NCI-H1436 (cell line): ENCODE results near the gene TCF7L2.

Source experiments
- DNase-seq: peaks from one replicate; lab custom pipeline; 2025; lab: John Stamatoyannopoulos, UW

TCF7L2 gene

DNA sequence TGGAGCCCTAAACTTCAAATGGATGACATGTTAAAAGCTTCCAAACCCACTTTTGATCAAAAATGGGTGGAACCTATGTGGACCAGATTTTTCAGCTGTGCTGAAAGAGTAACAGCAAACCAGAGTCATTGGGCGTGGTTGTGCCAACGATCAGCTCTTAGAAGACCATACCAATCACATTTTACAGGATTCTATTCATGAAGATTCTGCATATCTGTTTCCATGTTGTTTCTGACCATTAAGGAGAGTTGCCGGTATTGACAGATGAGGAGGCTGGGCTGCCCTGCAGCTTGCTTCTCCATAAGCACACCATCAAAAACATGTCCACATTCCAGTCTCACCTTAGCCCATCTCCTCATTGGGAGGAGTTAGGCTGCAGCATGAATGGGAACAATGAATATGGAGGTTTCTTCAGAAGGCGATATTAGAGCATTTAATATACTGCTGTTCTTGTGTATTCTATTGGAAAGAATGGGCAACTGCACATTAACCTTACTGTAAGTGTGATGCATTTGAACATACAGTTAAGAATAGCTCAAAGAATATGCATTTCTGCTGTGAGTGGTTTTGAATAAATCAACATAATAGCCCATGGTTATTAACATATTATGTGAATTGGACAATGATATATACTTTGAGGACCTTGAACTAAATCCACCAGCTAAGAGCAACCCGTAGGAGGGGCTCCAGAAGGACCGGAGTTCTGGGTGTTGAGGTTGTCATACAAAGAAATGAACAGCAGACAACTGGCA is 116.7 kb downstream of the TCF7L2 start:
- no peak for DNase-seq

DNA sequence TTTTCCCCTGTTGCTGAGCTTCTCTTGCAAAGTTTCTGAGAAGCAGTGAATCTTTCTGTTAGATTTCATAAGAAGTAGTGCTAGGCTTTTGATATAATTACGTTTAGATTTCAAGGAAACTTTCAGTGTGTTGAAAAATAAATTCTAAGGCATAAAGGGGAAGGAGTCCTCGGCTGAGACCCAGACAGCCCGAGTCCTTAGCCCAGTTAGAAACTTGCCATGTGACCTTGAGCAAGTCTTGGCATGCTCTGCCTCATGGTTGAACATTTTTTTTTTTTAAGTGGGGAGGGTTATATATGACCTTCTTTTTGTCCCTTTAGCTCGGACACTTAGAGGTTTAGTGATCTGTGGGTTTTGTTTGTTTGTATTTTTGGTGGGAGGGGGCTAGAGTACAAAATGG is 117.5 kb downstream of the TCF7L2 start:
- no peak for DNase-seq

DNA sequence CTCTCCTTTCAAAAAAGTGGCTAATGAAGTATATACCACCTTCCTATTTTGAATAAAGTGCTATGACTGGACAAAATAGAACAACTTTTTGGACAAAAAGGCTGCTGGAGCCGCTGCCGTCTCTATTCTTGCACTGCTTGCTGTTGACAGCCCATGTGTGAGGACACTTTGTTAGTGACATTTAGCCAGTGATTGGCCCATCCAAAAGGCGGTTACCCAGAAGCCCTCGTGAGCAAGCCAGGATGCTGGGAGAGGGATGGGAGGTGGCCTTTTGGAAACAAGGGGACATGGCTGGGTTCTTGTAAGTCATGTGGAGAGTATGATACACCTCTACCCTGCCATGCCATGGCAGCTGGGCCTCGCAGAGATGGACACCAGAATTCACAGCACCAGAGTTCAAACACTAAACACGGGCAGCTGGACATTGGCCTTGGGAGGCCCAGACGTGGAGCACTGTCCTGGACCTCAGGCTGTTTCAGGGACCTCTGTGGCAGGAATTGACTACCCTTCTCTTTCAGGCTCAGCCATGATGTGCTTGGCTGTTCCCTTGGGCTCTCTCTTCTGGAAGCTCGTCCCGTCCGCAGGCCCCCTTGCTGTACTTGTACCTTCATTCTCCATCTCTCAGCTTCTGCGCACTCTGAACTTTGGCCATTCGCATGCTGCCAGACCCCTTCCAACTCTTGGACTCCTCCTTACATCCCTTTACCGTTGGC is 118.3 kb downstream of the TCF7L2 start:
- DNase-seq, result no peak

DNA sequence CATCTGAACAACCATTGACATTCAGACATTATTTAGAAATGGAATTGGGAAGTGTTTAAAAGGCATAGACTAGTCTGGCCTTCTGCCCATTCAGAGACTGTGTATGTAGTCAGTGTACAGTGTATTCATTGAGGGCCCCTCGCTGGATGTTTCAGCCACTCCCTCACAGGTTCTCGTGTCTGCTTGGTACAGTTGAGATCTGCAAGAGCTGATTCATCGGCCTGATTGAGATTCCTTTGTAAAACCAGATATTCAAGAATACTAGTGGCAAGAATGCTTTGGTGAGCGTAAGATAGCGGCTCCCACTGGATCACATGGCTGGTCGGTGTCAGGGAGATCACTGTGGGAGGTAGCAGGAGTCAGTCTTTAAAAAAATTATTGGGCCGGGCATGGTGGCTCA is 119.5 kb downstream of the TCF7L2 start:
- DNase-seq, result no peak

DNA sequence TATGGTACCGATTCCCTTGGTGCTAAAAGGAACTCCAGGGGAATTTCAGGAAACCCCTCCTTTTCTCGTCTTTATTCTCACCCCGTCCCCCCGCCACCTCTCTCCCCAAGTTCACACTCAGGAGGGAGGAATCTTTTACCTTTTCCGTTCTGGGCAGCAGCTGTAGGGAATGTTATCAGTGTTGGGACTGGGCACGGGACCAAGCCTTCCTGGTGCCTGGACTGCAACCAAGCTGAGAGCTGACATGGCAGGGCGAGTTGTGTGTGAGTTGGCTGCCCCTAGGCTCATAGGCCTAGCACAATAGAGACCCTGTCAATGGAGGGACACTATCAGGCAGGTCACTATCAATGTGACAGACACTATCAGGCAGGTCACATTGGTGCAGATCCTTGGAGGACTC is 121.4 kb downstream of the TCF7L2 start:
- DNase-seq, result no peak

DNA sequence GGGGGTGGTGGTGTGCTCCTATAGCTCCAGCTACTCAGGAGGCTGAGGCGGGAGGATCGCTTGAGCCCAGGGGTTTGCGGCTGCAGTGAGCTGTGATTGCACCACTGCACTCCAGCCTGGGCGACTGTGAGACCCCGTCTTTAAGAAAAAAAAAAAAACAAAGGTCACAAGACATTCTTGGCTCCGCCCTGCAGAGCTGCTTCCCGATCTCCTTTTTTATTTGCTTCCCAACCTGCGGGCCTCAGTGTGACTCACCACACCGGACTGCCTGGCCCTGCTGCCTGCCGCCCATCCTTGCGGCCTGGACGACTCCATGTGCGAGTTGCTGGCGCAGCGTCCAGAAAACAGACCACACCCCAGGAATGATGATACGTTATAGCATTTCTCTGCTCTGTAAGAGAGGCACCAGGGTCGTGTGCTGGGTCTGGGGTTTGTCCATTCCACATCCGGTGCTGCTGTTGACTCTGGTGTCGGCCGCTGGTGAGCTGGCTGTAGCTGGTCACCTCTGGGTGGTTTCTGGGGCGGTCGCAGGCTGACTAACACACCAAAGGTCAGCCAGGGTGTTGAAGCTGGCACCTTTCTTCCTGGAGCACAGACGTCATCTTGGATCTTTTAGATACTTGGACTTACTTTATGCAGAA is 123.6 kb downstream of the TCF7L2 start:
- no peak for DNase-seq

DNA sequence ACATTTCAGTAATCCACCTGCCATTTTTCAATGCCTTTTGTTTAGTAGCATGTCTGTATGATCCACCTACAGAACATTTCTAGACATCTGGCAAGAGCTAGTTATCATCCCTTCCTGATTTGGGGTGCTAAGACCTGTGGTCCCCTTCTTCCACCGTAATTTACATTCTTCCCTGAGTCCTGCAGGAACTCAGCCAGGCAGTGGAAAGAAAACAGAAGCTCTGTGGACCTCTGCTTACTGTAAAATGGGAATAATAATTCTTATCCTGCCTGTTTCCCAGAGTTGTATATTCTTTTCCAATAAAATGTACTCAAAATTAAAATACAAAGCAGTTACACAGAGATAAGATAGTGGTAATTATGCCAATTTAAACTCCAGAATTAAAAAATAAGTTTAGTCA is 126.9 kb downstream of the TCF7L2 start:
- no peak for DNase-seq

DNA sequence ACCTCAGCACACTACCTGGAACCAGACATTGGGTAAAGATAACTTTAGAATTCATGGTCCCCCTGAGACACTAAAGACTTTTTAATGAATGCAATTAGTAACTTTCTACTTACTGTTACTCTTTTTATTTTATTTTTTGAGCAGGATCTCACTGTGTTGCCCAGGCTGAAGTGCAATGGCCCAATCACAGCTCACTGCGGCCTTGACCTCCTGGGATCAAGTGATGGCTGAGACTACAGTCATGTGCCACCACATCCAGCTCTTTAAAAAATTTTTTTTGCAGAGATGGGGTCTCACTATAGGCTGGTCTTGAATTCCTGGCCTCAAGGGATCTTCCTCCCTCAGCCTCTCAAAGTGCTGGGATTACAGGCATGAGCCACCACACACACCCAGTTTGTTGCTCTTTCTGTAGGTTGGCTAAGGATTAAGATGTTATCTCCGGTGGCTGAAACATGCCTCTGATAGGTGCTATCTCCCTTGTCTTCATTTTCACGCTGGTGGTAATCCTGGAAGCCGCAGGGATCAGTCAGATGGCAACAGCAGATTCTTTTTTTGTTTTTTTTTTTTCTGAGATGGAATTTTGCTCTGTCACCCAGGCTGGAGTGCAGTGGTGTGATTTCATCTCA is 128.3 kb downstream of the TCF7L2 start:
- no peak for DNase-seq

DNA sequence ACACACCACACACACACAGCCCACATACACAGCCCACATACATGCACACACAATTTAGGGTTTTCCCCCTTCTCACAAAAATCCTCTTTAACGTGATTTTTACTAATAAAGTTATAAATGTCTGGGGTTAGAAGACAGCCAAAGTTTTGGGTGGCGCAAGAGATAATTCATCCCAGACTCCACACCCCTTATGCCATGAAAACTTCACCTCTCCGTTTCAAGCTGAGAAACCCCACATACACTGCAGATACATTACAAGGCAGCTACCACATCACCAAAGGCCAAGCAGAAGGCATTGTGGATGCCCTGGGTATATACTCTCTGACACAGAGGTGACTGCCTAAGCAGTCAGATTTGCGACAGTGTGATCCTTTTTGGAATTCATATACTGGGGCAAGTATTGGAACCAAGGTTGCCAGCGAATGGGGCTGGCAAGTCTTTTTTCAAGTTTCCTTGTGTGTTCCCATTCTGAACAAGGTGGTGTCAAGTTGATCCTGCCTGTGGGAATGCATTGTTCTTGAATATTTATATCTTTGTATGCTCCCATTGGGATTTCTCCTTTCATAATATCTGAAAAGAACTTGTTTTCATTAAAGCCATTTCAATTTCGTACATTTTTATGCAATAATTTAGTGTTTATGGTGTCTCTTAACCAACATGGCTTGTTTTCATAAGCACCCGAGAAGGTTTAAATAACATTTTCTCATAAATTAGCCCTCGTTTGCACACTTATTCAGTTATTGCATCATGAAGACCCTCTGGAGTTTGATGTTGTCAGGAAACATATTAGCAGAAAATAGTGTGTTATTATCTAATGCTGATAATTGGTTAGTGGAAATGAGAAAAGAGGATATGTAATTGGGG is 130.2 kb downstream of the TCF7L2 start:
- DNase-seq, result no peak

DNA sequence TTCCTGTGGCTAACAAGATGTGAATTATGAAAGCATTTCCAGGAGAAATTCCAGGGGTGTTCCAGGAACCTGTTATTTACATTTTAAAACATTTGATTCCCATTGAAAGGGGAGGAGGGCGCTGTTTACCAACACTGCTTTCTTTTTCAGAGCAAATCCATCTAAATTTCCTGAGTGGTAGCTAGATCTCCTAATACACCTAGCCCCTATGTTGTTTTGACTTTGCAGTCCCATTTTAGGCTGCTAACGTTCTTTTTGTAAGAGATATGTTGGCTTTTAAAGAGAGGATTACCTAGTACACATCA is 130.8 kb downstream of the TCF7L2 start:
- no peak for DNase-seq

DNA sequence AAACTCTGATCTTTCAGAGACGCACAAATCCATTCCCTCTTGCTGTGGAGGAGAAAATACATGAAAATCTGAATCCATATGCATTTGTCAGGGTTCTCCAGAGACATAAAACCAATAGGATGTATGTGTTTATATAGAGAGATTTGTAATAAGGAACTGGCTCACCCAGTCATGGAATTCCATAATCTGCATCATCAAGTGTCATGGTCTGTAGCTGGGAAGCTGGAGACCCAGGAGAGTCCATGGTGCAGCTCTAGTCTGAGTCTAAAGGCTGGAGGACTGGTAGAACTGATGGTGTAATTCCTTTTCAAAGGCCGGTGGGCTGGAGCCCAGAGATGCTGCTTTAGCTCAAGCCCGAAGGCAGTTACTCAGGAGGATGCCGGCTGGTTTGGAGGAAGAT is 134.0 kb downstream of the TCF7L2 start:
- no peak for DNase-seq

DNA sequence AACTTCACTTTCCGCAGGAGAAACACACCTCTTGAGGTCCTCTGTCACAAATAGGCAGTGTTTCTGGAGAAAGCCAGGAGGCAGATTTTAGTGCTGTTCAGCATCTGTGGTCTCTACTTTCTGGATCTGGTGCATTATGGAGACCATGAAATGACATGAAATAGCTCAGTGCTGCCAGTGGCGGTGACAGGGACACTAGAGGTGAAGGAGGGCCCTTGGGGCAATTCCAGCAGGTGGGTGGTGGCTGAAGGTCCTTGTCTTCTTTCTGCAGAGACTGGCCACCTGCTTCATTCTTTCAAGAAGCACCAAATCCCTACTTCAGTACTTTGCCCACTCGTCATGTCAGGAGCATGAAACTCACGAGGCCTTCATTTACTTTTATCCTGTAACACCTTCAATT is 135.7 kb downstream of the TCF7L2 start:
- DNase-seq, result no peak

DNA sequence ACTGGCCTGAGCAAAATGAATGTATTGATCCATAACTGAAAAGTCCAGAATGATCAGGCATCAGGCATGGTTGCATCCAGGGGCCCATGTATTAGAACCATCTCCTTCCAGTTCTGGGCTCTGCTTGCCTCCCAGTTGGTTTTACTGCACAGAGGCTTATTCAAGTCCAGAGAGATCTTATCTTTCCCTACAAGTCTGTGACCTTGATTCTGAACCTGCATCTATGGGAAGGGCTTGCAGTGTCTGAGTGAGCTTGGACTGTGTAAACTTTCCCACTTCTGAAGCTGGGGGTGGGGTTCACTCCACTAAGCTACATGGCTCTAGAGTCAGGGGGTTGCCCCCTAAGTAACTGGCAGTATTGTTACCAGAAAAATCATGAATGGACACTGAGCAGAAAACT is 136.2 kb downstream of the TCF7L2 start:
- DNase-seq, result no peak

DNA sequence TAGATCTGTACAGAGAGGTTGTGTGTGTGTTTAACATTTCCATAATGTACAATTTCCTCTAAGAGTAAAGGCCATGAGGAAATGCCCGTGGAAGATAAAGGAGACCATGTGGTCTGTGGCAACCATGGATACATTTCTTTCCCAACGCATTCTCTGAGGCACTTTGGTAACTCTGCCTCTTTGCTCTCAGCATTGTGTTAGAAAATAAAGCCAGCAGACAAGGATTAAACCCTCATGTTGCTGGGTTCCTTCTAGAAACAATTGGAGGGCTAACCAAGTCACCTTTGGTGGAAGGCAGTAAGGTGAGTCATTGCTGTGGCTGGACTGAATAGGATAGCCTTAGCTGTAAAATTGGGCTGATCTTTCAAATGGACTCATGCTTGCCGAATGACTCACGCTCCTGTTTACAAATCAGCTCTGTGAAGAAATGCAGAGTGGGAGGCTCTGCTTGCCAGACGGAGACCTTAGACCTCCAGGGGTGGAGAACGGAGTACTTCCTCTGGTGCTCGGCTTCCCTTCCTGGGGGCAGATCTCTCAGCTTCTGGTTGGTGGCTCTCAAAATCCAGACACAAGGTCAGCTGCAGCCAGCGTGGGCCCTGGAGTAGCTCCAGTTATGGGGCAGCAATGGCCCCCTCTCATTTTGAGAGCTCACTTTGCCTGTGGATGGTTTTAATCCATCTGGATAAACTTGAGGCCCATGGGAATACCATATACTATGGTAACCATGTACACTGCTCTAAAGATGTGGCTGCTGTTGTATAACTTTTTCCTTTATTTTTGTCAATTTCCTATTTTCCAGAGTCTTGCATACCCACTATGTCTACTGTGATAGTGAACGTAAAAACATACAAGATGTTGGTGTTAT is 137.3 kb downstream of the TCF7L2 start:
- DNase-seq, result no peak

DNA sequence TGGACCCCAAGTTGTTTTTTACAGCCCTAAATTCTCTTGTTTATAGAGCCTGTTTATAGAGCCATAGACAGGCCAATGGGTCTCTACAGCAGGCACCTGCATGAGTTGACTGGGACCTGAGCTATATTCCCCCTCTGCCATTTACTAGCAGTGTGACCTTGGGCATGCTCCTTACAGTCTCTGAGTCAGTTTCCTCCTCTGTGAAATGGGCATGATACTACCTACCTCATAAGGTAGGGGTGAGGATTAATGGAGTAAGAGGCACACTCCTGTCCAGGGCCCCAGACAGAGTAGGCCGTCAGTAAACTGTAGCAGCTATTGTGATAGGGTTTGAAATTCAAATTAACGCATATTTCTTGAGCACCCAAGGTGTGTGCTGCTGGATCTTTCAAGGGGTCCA is 138.1 kb downstream of the TCF7L2 start:
- no peak for DNase-seq

DNA sequence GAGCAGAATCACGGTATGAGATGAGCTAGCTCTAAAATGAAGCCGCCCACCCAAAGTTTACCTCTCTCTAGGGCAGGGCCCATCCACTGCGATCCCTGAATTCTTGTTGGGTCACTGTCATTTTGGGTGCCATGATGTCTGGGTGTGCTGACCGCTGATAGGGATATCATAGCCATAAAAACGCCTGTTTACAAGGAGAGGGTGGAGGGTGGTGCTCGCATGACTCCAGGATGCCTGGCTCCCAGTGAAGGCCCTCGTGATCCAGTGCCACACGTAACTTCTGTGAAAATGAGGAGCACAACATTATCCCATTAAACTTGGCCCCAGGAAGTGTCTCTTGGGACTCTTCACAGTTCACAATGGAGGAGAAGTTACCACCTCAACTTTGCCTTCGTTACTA is 139.5 kb downstream of the TCF7L2 start:
- no peak for DNase-seq

DNA sequence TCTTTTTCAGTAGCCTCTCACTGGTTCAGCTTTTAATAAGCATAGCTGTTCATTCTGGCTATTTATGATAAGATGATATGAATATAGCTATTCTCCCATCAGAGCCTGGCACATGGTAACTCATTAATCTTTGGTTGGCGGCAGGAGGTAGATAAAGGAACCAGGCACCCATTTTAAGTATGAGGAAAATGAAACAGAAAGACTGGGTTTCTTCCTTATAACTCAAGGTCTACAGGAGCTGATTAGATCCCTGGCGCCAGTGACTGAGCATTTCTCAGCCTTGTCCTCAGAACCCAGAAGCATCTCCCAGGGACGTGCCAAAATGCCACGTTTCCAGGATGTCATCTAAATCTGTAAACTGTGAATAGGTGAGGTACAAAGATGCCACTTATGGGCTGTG is 141.9 kb downstream of the TCF7L2 start:
- DNase-seq, result no peak

DNA sequence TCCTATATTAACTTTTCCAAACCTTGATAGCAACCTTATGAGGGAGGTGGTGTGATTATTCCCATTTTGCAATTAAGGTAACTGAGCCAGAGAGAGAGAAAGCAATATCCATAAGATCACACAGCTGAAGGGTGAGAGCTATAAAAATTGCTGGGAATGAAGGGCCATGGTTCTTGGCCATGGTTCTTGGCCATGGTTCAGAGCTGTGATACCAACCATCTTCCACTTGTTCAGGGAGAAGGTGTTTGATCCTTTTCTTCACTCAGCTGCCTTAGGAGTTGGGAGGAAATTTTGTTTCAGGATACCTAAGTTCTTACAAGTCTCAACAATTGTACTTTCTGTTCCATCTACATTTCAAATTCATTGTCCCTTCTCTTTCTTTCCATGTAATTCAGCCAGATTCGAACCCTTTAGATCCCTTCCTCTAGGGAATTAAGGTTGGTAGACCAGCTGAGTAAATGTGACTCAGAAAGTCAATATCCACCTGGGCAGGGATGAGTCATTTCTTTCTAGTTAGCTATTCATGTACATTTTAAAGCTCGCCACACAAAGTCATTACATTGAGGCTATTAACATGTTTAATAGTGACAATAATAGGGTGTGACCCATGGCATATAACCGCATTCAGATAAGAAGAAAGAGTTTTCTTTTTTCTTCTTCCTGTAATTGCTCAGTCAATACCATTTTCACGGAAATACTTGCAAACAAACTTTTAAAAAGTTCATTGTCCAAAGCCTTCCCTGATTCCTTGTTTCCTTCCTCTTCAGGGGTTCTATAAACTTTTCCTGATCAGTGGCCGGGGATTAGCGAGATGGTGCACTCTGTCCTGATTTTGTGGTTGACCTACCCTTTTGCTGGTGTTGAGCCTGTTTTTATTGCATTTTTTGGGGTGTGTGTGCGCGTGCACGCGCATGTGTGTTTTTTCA is 143.4 kb downstream of the TCF7L2 start:
- DNase-seq, result no peak

DNA sequence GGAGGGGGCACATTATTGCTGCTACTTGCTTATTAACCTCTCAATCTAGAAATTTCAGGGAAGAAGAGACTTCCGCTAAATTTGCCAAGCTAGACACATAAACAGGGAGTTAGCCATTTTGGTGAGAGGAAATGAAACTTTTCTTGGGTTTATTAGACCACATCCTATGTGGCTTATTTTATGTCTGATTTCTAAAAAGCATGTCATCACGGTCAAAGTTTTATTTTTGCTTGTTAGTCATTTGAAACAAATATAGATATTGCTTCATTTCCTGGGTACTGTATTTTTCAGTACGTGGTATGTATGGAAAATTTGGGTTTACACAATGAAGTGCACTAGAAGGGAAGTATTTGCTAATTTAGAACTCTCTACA is 144.1 kb downstream of the TCF7L2 start:
- no peak for DNase-seq
